MM.1S (cell line): ENCODE data around the gene MTHFD1L.

Experiments used
- DNase-seq: peaks from one replicate; pipeline ENCODE4 v3.0.0-alpha.2; 2015
- H2AFZ ChIP-seq: fragments of 300-600 bp; sonication (generic); 2 replicates; pipeline ENCODE4 v1.6.0; 2016; ENCODE audit warnings: antibody characterized with exemption, low read length
- H3F3A ChIP-seq: fragments of 300-600 bp; sonication (generic); 2 replicates; pipeline ENCODE4 v1.6.1; 2016; ENCODE audit warnings: mild to moderate bottlenecking, antibody characterized with exemption, low read length, moderate library complexity, mixed read lengths; ENCODE audit not compliant: insufficient read depth
- H3K27ac ChIP-seq: fragments of 300-600 bp; sonication (generic); 2 replicates; pipeline ENCODE4 v1.5.1; 2016; ENCODE audit warnings: mild to moderate bottlenecking, low read length
- H3K27me3 ChIP-seq: fragments of 300-600 bp; sonication (generic); replicated peaks from 2 replicates; pipeline ENCODE4 v1.6.0; 2016; ENCODE audit warnings: low read length; ENCODE audit not compliant: insufficient read depth
- H3K36me3 ChIP-seq: fragments of 300-600 bp; sonication (generic); replicated peaks from 2 replicates; pipeline ENCODE4 v1.6.1; 2016; ENCODE audit warnings: mild to moderate bottlenecking, low read length, mixed read lengths; ENCODE audit not compliant: insufficient read depth
- H3K4me1 ChIP-seq: fragments of 300-600 bp; sonication (generic); 2 replicates; pipeline ENCODE4 v1.6.1; 2016; ENCODE audit warnings: low read length, mixed read lengths
- H3K4me2 ChIP-seq: fragments of 300-600 bp; sonication (generic); 2 replicates; pipeline ENCODE4 v1.6.0; 2016; ENCODE audit warnings: low read depth, low read length
- H3K4me3 ChIP-seq: fragments of 300-600 bp; sonication (generic); 2 replicates; pipeline ENCODE4 v1.5.1; 2016; ENCODE audit warnings: low read length, mixed read lengths
- H3K79me2 ChIP-seq: fragments of 300-600 bp; sonication (generic); 2 replicates; pipeline ENCODE4 v1.6.1; 2016; ENCODE audit warnings: mixed run types, low read length, mixed read lengths
- H3K9ac ChIP-seq: fragments of 300-600 bp; sonication (generic); 2 replicates; pipeline ENCODE4 v1.6.1; 2016; ENCODE audit warnings: low read length, mixed read lengths
- H3K9me2 ChIP-seq: fragments of 300-600 bp; sonication (generic); replicated peaks from 2 replicates; pipeline ENCODE4 v1.6.1; 2016; ENCODE audit warnings: mild to moderate bottlenecking, low read length, mixed read lengths; ENCODE audit not compliant: insufficient read depth
- H3K9me3 ChIP-seq: fragments of 300-600 bp; sonication (generic); replicated peaks from 2 replicates; pipeline ENCODE4 v1.6.1; 2016; ENCODE audit warnings: mild to moderate bottlenecking, low read length, mixed read lengths; ENCODE audit not compliant: insufficient read depth
- H4K20me1 ChIP-seq: fragments of 300-600 bp; sonication (generic); 2 replicates; pipeline ENCODE4 v1.6.1; 2016; ENCODE audit warnings: mild to moderate bottlenecking, low read length, moderate library complexity, mixed read lengths; ENCODE audit not compliant: insufficient read depth
- CTCF ChIP-seq: fragments of 300-600 bp; sonication (generic); IDR thresholded peaks from 2 replicates; pipeline ENCODE4 v1.5.1; 2016; ENCODE audit warnings: antibody characterized with exemption, low read length, mixed read lengths
- EZH2 ChIP-seq: fragments of 300-600 bp; sonication (generic); optimal IDR thresholded peaks from 2 replicates; pipeline ENCODE3; 2017; ENCODE audit warnings: low read depth, mild to moderate bottlenecking, antibody characterized with exemption, low read length, mixed read lengths
- EZH2phosphoT487 ChIP-seq: fragments of 300-600 bp; sonication (generic); IDR thresholded peaks from 2 replicates; pipeline ENCODE4 v1.6.1; 2018; ENCODE audit warnings: antibody characterized with exemption, low read length

The MTHFD1L gene

GRCh38 chr6:150875841-150876240 lies 10.3 kb downstream of the MTHFD1L start:
- TF ChIP-seq EZH2phosphoT487: no peak
- TF ChIP-seq EZH2: no peak
- TF ChIP-seq CTCF: no peak
- Histone ChIP-seq H3K27me3 (no peaks in the 10 kb centered on the region), H3K9me2 (no peaks in the 10 kb centered on the region), H3K36me3 (no peaks in the 10 kb centered on the region), H3K4me1 (no peaks in the 10 kb centered on the region), H3F3A (no peaks in the 10 kb centered on the region), H3K27ac (no peak overlapping the region), H3K4me2 (no peak overlapping the region), H2AFZ (no peak overlapping the region), H3K79me2 (peaks cover 30% of the 10 kb centered on the region), H3K9me3 (no peaks in the 10 kb centered on the region), H3K4me3 (no peak overlapping the region), H4K20me1 (no peaks in the 10 kb centered on the region), H3K9ac (no peak overlapping the region)
- DNase-seq: no peak

- Histone ChIP-seq H3K4me2 (no peak overlapping the region), H3K9me2 (no peaks in the 10 kb centered on the region), H3K27me3 (no peaks in the 10 kb centered on the region), H3F3A (no peaks in the 10 kb centered on the region), H3K36me3 (no peaks in the 10 kb centered on the region), H3K9me3 (no peaks in the 10 kb centered on the region), H3K79me2 (peaks cover 26% of the 10 kb centered on the region), H3K4me3 (no peak overlapping the region), H3K9ac (no peak overlapping the region), H2AFZ (no peak overlapping the region), H3K4me1 (no peaks in the 10 kb centered on the region), H3K27ac (no peak overlapping the region), H4K20me1 (no peaks in the 10 kb centered on the region)
- DNase-seq: no peak
- TF ChIP-seq EZH2 (no peak), EZH2phosphoT487 (no peak), CTCF (no peak)
Measured at GRCh38 chr6:150876598-150876997, 11.1 kb downstream of the MTHFD1L start.

- no peak overlapping the region for H3K4me3 ChIP-seq
- DNase-seq: no peak
- TF ChIP-seq EZH2phosphoT487 (no peak), CTCF (no peak), EZH2 (no peak)
- H3K9ac ChIP-seq: no peak overlapping the region
- H3K27me3 ChIP-seq: no peaks in the 10 kb centered on the region
- H3K79me2 ChIP-seq: peaks cover 17% of the 10 kb centered on the region
- H3F3A ChIP-seq: no peaks in the 10 kb centered on the region
- no peaks in the 10 kb centered on the region for H3K4me1 ChIP-seq
- H4K20me1 ChIP-seq: no peaks in the 10 kb centered on the region
- no peaks in the 10 kb centered on the region for H3K9me2 ChIP-seq
- no peak overlapping the region for H3K27ac ChIP-seq
- H3K9me3 ChIP-seq: no peaks in the 10 kb centered on the region
- H3K36me3 ChIP-seq: no peaks in the 10 kb centered on the region
- H2AFZ ChIP-seq: no peak overlapping the region
- H3K4me2 ChIP-seq: no peak overlapping the region
Measured at GRCh38 chr6:150877928-150878327, 12.4 kb downstream of the MTHFD1L start.
